ENCODE data around the gene ZNF45. TPM values are rescaled to one million over a fixed set of nuclear protein-coding genes. Genes with fewer than 3 reads are reported as not detected.
A peak's percentile ranks its signal among the peaks of the same experiment; 100 is the strongest.

The ZNF45 gene
- polyA plus RNA-seq, 2 of the 4 experiments (the other 2 are of a cell fraction) = 14.8 to 20.9 TPM

DNA sequence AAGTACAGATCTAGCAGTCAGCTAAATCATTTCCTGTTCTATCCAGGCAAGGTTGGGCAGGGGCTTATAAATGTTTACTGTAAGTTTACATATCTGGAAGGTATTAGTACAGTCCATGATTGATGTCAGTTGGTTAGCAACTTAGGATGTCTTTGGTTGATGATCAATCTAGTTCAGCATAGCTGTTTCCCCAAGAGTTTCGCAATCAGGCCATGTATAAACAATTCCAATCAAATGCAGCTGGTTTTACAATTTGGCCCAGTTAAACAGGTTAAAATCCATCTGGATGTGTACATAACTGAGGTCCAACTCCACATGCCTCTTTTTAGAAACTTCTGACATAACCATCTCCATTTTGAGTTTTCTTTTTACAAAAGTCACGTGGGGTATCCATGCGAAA is 22.8 kb upstream of the ZNF45 start:
- POLR2A ChIA-PET = no interaction called here
- Histone ChIP-seq H3K9me3 (peaks cover 88% of the 10 kb centered on the region), H3K4me2 (no peak overlapping the region), H3K4me3 (no peak overlapping the region), H3K4me1 (no peaks in the 10 kb centered on the region), H3K27ac (no peak overlapping the region)
- DNase-seq (ENCODE audit: low read depth in 1 of 2, low spot score in 1 of 2) (no peak), ATAC-seq (no peak), FAIRE-seq (peak; percentile 51)
- CTCF ChIA-PET = interaction anchor here (1.2 to 1.5 kb wide), 2 partner anchors 11 to 12 kb away, joined by 3 to 5 read pairs; no protein-coding TSS in a partner anchor
- WGBS (ENCODE audit: missing lambda C conversion rate) = 51% methylated on average over 3 of the region's 3 CpGs
- TF ChIP-seq ELK1 (IDR thresholded peaks at IDR 0.05; ENCODE audit: low read depth, low read length) = no peak
- TF ChIP-seq CEBPB (IDR thresholded peaks at IDR 0.05) = peak; percentile 81 to 86; a peak in 3 of 4 replicates
- no peak for TF ChIP-seq SREBF2 (IDR thresholded peaks at IDR 0.05)

DNA sequence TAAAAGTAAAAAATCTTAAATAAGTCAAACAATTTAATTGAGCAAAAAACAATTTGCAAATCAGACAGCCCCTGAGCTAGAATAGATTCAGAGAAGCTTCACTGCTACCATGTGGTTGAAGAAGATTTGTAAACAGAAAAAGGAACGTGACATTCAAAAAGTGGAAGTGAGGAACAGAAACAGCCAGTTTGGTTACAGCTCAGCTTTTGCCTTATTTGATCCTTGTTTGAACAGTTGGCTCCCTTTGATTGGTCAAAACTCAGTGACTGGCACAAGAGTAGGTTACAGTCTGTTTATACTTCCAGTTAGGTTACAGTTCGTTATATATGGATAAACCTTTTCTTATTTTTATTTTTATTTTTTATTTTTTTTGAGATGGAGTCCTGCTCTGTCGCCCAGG is 21.7 kb upstream of the ZNF45 start:
- Histone ChIP-seq H3K27ac (no peak overlapping the region), H3K4me2 (no peak overlapping the region), H3K9me3 (peaks cover 89% of the 10 kb centered on the region), H3K4me1 (no peaks in the 10 kb centered on the region), H3K4me3 (no peak overlapping the region)
- ChIA-PET CTCF (interaction anchor here (1.5 kb wide), 1 partner anchor 11 kb away, joined by 3 read pairs; no protein-coding TSS in a partner anchor), POLR2A (no interaction called here)
- no peak for DNase-seq (ENCODE audit: low read depth in 1 of 2, low spot score in 1 of 2)
- no peak for FAIRE-seq
- no peak for ATAC-seq
- 31% methylated on average over 3 of the region's 3 CpGs for WGBS (ENCODE audit: missing lambda C conversion rate)
- no peak for TF ChIP-seq ZFP36 (IDR thresholded peaks at IDR 0.05; ENCODE audit: borderline replicate concordance, partially characterized antibody)
- TF ChIP-seq EHF (CRISPR knock-in tag; IDR thresholded peaks at IDR 0.05) = no peak
- TF ChIP-seq ELK1 (IDR thresholded peaks at IDR 0.05; ENCODE audit: low read depth, low read length) = no peak
- TF ChIP-seq ATOH8 (CRISPR knock-in tag; IDR thresholded peaks at IDR 0.05; ENCODE audit: low read depth) = no peak
- TF ChIP-seq MAZ (IDR thresholded peaks at IDR 0.05; ENCODE audit: borderline replicate concordance, low read depth, low read length) = no peak
- no peak for TF ChIP-seq TP53 (CRISPR knock-in tag; IDR thresholded peaks at IDR 0.05)
- no peak for TF ChIP-seq RNF2 (IDR thresholded peaks at IDR 0.05; ENCODE audit: borderline replicate concordance, low read depth)
- no peak for TF ChIP-seq RFX5 (IDR thresholded peaks at IDR 0.05)
- TF ChIP-seq, protein P1, sequence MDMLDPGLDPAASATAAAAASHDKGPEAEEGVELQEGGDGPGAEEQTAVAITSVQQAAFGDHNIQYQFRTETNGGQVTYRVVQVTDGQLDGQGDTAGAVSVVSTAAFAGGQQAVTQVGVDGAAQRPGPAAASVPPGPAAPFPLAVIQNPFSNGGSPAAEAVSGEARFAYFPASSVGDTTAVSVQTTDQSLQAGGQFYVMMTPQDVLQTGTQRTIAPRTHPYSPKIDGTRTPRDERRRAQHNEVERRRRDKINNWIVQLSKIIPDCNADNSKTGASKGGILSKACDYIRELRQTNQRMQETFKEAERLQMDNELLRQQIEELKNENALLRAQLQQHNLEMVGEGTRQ (IDR thresholded peaks at IDR 0.05) = no peak
- no peak for TF ChIP-seq EP300 (IDR thresholded peaks at IDR 0.05)
- no peak for TF ChIP-seq JUNB (IDR thresholded peaks at IDR 0.05)
- TF ChIP-seq HDAC2 (IDR thresholded peaks at IDR 0.05) = no peak
- no peak for TF ChIP-seq ZSCAN20 (CRISPR knock-in tag; IDR thresholded peaks at IDR 0.05)
- no peak for TF ChIP-seq NPAS2 (CRISPR knock-in tag; IDR thresholded peaks at IDR 0.05; ENCODE audit: borderline replicate concordance)
- no peak for TF ChIP-seq KDM1A (IDR thresholded peaks at IDR 0.05; ENCODE audit: low read depth)

DNA sequence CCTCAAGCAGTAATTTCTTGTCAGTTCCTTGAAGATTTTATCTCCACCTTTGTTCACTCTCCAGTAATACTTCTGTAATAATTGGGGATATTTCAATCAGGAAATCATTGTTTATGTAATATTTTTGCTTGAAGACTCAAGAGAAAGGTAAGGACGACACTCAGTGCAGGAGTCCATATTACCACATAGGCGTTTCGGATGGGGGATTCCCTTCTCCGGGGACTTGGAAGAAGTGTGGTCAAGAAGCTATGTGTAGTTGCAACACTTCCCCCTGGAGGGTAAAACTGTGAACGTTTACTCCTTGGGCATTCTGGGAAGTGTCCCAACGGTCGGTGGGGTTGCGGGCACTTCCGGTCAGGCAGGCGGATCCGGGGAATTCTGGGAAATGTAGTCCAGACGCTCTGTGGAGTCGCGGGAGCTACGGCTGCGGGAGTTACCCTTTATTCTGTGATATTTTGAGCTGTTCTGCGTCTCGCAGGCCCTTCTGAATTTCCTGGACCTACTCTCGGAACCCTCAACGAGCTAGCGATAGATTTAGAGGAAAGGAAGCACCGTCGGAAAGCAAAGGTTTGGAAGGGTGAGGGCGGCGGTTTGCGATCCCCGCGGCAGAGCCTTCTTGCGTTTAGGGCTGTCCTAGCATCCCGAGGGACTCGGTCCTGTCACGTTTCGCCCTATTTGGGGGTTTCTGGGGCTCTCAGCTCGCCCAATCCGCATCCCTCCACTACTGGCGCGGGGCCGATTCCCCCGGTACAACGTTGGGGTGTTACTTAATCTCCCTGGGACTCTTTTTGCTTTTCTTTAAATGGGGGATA is 16.0 kb upstream of the ZNF45 start, which contains the start of gene ZNF221:
Gene ZNF221 (plus strand): TSS at position 395 of the 812 bp plus-strand sequence. CDS start 11,499 bp downstream, outside the sequence.
- ATAC-seq = peak; percentile 99 to 100
- ChIA-PET POLR2A (interaction anchor here (0.8 to 1.6 kb wide), 5 partner anchors 15 to 550 kb away, joined by 3 to 21 read pairs (median 3); partner anchors contain the start of genes ZNF180, ZNF226, ZNF227 and ZNF45), CTCF (interaction anchor here (0.6 to 1.6 kb wide), 7 partner anchors 15 to 256 kb away, joined by 3 to 11 read pairs (median 3); partner anchors contain the start of gene ZNF45)
- Histone ChIP-seq H3K4me2 (peak within 1 kb of the TSS; percentile 72), H3K27ac (peak within 1 kb of the TSS; percentile 61 to 73), H3K4me3 (peak within 1 kb of the TSS; percentile 67), H3K4me1 (no peaks in the 10 kb centered on the region), H3K9me3 (peaks cover 88% of the 10 kb centered on the region)
- DNase-seq (ENCODE audit: low read depth in 1 of 2, low spot score in 1 of 2) = peak; percentile 98 to 99
- FAIRE-seq = peak; percentile 99
- 3% methylated on average over 34 of the region's 40 CpGs for WGBS (ENCODE audit: missing lambda C conversion rate)
- TF ChIP-seq PBX3 (IDR thresholded peaks at IDR 0.05) (no peak), CEBPB (IDR thresholded peaks at IDR 0.05) (peak; percentile 86 to 97; a peak in 3 of 4 replicates), SMC3 (IDR thresholded peaks at IDR 0.05) (peak; percentile 22; the same call in 2 of the 3 replicates), RAD21 (conservative IDR thresholded peaks at IDR 0.05 in 1 of 2, IDR thresholded peaks at IDR 0.05 in 1 of 2) (peak; percentile 48 to 62; a peak in 4 of 5 replicates), NR3C1 (IDR thresholded peaks at IDR 0.05) (no peak), SREBF2 (IDR thresholded peaks at IDR 0.05) (no peak), FOXS1 (CRISPR knock-in tag; IDR thresholded peaks at IDR 0.05) (no peak), TP53 (CRISPR knock-in tag; IDR thresholded peaks at IDR 0.05) (no peak), JUNB (IDR thresholded peaks at IDR 0.05) (no peak), ZSCAN20 (CRISPR knock-in tag; IDR thresholded peaks at IDR 0.05) (no peak), ZNF302 (CRISPR knock-in tag; IDR thresholded peaks at IDR 0.05) (no peak), ATOH8 (CRISPR knock-in tag; IDR thresholded peaks at IDR 0.05; ENCODE audit: low read depth) (no peak), EHF (CRISPR knock-in tag; IDR thresholded peaks at IDR 0.05) (no peak), CHD4 (IDR thresholded peaks at IDR 0.05; ENCODE audit: borderline replicate concordance) (no peak), HOXB5 (CRISPR knock-in tag; IDR thresholded peaks at IDR 0.05) (no peak), NFE2L2 (conservative IDR thresholded peaks at IDR 0.05; ENCODE audit: low read length) (no peak), RFX5 (IDR thresholded peaks at IDR 0.05) (no peak)
